ENCODE results near the gene PTPRH. TPM values are rescaled to one million over a fixed set of nuclear protein-coding genes. Genes with fewer than 3 reads are reported as not detected.

Gene PTPRH
- polyA plus RNA-seq, 1 experiment: 1.3 TPM

- no peak overlapping the region for H3K27ac ChIP-seq (ENCODE audit: low read depth, low read length)
- DNase-seq (ENCODE audit: low read depth, low spot score): no peak
- H3K9me3 ChIP-seq (ENCODE audit: control insufficient read depth, insufficient read depth, low read length): peaks cover 12% of the 10 kb centered on the region; the same call in 1 of the 2 replicates
- H3K27me3 ChIP-seq (ENCODE audit: control insufficient read depth, insufficient read depth, low read length): peaks cover 17% of the 10 kb centered on the region
- ChIA-PET CTCF (no interaction called here), POLR2A (no interaction called here)
- H3K4me3 ChIP-seq (ENCODE audit: low read depth, low read length): peak overlapping the region; percentile 57
- no peak for TF ChIP-seq CTCF (IDR thresholded peaks at IDR 0.05; ENCODE audit: low read depth, low read length)
Measured at GRCh38 chr19:55178781-55179599, 30.3 kb downstream of the PTPRH start.

GRCh38 chr19:55176076-55176475 lies 33.2 kb downstream of the PTPRH start:
- Histone ChIP-seq H3K9me3 (ENCODE audit: control insufficient read depth, insufficient read depth, low read length) (peaks cover 12% of the 10 kb centered on the region; the same call in 1 of the 2 replicates), H3K27me3 (ENCODE audit: control insufficient read depth, insufficient read depth, low read length) (peaks cover 12% of the 10 kb centered on the region), H3K4me3 (ENCODE audit: low read depth, low read length) (no peak overlapping the region), H3K27ac (ENCODE audit: low read depth, low read length) (no peak overlapping the region)
- ChIA-PET POLR2A (interaction anchor here (0.5 to 0.6 kb wide), 2 partner anchors 98 to 232 kb away, joined by 3 to 14 read pairs; partner anchors contain the start of gene UBE2S), CTCF (no interaction called here)
- DNase-seq (ENCODE audit: low read depth, low spot score): no peak
- TF ChIP-seq CTCF (IDR thresholded peaks at IDR 0.05; ENCODE audit: low read depth, low read length): no peak

- Histone ChIP-seq H3K27ac (ENCODE audit: low read depth, low read length) (no peak overlapping the region), H3K4me3 (ENCODE audit: low read depth, low read length) (no peak overlapping the region), H3K9me3 (ENCODE audit: control insufficient read depth, insufficient read depth, low read length) (peaks cover 12% of the 10 kb centered on the region; the same call in 1 of the 2 replicates), H3K27me3 (ENCODE audit: control insufficient read depth, insufficient read depth, low read length) (peaks cover 6% of the 10 kb centered on the region)
- DNase-seq (ENCODE audit: low read depth, low spot score): no peak
- POLR2A ChIA-PET: interaction anchor here (0.5 kb wide), 1 partner anchor 232 kb away, joined by 3 read pairs; the partner anchor contains the start of gene UBE2S
- TF ChIP-seq CTCF (IDR thresholded peaks at IDR 0.05; ENCODE audit: low read depth, low read length): no peak
- CTCF ChIA-PET: interaction anchor here (0.7 to 0.9 kb wide), 2 partner anchors 9 to 328 kb away, joined by 3 read pairs; partner anchors contain the start of gene DNAAF3
Measured at GRCh38 chr19:55175117-55175867, 34.0 kb downstream of the PTPRH start.

GRCh38 chr19:55174425-55175116 lies 34.7 kb downstream of the PTPRH start:
- POLR2A ChIA-PET: interaction anchor here (0.6 kb wide), 1 partner anchor 399 kb away, joined by 4 read pairs; no protein-coding TSS in a partner anchor
- Histone ChIP-seq H3K4me3 (ENCODE audit: low read depth, low read length) (no peak overlapping the region), H3K27me3 (ENCODE audit: control insufficient read depth, insufficient read depth, low read length) (peaks cover 6% of the 10 kb centered on the region), H3K9me3 (ENCODE audit: control insufficient read depth, insufficient read depth, low read length) (peaks cover 12% of the 10 kb centered on the region; the same call in 1 of the 2 replicates), H3K27ac (ENCODE audit: low read depth, low read length) (no peak overlapping the region)
- TF ChIP-seq CTCF (IDR thresholded peaks at IDR 0.05; ENCODE audit: low read depth, low read length): no peak
- CTCF ChIA-PET: interaction anchor here (0.7 to 0.9 kb wide), 2 partner anchors 9 to 329 kb away, joined by 3 read pairs; partner anchors contain the start of gene DNAAF3
- DNase-seq (ENCODE audit: low read depth, low spot score): no peak
